GM21825 (cell line): Measurements from ENCODE around the gene ESYT3.
"Not testable (repeated sequence)": the region's sequence is repeated elsewhere in the genome, so short reads cannot be mapped to it uniquely, and the experiment has no call there.

Experiments used
- ATAC-seq: cut with Tn5 transposase; IDR thresholded peaks from one replicate; pipeline ENCODE4 v1.9.1; 2021; ENCODE audit warnings: mild to moderate bottlenecking, moderate library complexity; ENCODE audit not compliant: unreplicated experiment

ESYT3 gene

GRCh38 chr3:138442433-138442832, 8.0 kb downstream of the ESYT3 start:
- ATAC-seq, result no peak

GRCh38 chr3:138443091-138443490, 8.7 kb downstream of the ESYT3 start:
- no peak for ATAC-seq

- no peak for ATAC-seq
These were observed 9.4 kb downstream of the ESYT3 start for GRCh38 chr3:138443521-138444503.

- ATAC-seq, result no peak
These were observed 10.8 kb downstream of the ESYT3 start for GRCh38 chr3:138445236-138445635.

DNA sequence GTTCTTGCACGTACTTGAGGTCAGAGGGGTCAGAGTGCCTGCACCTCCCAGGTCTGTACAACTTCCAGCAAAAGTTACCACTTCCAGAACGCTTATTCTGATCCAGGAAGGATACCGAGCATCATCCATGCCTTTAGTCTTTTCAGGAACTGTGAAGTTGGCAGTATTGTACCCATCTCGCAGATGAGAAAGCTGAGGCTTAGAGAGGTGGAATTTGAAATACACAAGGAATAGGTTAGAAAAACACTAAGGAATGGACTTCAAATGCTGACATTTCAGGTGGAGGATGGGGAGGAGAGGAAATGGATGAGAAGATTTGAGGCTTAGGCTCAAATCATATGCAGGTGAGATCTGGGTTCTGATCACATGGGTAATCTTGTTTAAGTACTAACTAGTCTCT, 11.2 kb downstream of the ESYT3 start:
- no peak for ATAC-seq

DNA sequence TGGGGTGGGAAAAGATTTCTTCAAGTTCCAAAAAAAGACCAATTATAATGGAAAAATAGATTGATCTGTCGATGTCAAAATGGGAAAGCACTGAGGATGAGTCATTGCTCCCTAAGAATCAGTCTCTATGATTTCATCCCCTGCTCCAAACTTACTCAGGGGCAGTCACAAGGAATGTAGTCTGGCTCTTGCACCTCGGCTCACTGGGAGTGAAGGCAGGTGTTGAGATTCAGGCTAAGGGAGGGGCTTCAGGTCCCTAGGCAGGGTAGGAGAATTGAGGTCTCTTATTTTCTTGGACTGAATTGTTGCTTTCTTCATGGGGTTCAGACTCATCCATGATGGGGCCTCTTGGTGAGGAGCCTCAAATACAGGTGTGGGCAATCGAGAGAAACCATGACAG, 14.2 kb downstream of the ESYT3 start:
- ATAC-seq, result no peak

GRCh38 chr3:138449490-138449889, 15.1 kb downstream of the ESYT3 start:
- no peak for ATAC-seq

GRCh38 chr3:138450181-138450580, 15.8 kb downstream of the ESYT3 start:
- no peak for ATAC-seq

- ATAC-seq, result no peak
These were observed 16.4 kb downstream of the ESYT3 start for GRCh38 chr3:138450704-138451424.

DNA sequence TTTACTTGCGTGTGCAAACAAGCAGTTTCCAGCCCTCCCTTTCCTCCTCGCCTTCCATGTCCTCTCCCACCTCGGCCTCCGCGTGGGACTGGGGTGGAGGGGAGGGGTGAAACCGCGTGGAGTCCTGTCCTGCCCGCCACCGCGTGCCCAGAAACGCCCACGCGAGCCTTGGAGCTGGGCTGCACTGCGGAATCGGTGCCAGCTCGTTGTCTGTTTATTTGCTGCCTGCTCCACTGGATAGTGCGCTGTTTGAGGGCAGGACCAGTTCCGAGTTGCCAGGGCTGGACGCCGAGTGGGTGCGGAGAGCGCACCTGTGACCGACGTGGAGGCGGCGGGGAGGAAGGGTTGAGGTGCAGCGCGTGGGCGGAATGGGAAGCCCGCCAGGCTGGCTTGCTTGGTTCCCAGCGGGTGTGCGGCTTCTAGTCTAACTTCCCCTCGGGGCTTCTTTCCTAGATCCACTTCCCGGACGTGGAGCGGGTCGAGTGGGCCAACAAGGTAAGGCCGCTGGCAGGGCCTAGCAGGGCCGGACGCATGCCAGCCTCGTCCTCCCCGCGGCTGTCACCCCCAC, 17.3 kb downstream of the ESYT3 start:
- no peak for ATAC-seq

DNA sequence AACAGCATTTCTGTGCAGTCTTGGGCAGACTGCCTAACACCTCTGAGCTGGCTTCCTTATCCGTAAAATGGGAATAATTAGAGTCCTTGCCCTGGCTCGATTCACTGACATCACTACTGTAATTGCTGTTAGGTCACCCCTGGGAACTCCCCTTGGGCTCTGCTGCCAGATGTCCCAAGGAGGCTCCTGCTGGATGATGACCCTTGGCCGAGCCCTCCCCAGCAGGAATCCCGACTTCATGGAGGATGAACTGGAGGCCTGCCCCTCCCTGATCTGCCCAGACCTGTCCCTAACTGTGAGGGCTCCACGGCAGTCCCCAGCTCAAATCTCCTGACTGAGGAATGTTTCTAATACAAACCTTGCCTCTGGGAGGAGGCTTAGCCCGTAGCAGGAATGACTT, 18.0 kb downstream of the ESYT3 start:
- no peak for ATAC-seq

DNA sequence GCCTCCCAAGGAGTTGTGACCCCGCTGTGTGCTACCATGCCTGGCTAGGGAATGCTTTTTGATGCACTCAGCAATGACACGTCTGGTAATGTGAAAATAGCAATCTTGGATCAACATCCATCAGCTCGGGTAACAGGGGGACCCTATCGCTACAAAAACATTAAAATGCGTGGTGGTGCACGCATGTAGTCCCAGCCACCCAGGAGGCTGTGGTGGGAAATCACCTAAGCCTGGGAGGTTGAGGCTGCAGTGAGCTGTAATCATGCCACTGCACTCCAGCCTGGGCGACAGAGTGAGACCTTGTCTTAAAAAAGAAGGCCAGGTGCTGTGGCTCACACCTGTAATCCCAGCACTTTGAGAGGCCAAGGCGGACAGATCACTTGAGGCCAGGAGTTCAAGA, 19.5 kb downstream of the ESYT3 start:
- not testable (repeated sequence) for ATAC-seq

- ATAC-seq, result no peak
These were observed 21.6 kb downstream of the ESYT3 start for GRCh38 chr3:138455801-138456716.

GRCh38 chr3:138456961-138457862, 22.8 kb downstream of the ESYT3 start:
- ATAC-seq, result no peak

DNA sequence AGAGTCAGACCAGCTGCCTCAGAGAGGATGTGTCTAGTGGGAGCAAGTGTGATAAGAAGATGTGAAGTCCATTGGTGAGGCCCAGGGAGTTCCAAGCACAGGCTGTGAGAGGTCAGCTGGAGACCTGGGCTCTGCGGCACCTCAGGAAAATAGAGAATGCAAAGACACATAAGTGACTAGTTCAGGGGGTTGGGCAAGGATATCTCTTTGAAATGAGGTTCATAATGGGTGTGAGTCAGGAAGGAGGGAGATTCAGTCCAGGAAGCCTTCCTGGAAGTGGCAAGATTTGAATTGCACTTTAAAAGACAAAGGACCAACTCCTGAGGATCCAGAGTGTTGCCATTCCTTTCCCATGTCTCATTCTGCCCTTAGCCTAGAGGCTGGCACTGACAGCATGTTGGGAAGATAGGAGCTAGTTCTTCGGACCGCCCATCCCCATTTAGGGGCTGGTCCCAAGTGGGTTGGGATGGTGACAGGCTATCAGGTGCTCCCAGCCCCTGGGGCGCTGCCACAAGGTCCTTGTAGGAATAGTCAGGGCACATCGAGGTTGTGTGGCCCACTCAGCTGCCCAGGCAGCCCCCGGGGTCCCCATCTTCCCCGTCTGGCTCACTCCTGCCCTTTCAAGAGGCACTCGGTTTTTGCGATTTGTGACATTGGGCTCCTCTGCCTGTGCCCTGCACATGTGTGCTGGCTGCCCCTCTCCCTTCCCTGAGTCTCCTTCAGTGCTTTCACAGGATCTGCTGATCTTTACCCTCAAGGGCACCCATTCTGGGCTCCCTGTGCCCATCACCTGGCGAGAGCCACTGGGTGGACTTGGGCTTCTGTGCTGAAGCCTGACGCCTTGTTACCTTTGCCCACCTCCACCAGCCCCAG, 23.7 kb downstream of the ESYT3 start:
- ATAC-seq, result no peak

GRCh38 chr3:138458774-138459499, 24.5 kb downstream of the ESYT3 start:
- ATAC-seq, result no peak

GRCh38 chr3:138459619-138460535, 25.5 kb downstream of the ESYT3 start:
- ATAC-seq, result no peak
